ENCODE data around the gene GGT6.

DNA sequence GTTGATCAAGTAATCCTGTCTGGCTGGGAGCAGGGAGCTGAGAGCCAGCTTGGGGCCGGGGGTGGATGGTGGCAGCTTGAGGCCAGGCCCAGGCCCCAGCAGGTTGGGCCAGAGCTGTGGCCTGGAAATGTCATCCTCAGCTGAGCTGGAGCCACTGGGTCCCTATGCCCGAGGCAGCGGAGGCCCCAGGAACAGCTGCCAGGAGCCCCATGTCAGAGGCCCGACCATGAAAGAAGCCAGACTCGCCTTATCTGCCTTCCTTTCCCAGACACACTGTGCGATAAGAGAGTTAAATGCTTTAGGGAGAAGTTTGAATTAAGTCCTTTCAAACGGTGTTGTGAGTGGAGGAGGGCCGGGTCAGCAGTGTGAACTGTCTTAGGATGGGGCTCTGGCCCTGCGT, 27.4 kb upstream of the GGT6 start:
- TF ChIP-seq, protein P1, sequence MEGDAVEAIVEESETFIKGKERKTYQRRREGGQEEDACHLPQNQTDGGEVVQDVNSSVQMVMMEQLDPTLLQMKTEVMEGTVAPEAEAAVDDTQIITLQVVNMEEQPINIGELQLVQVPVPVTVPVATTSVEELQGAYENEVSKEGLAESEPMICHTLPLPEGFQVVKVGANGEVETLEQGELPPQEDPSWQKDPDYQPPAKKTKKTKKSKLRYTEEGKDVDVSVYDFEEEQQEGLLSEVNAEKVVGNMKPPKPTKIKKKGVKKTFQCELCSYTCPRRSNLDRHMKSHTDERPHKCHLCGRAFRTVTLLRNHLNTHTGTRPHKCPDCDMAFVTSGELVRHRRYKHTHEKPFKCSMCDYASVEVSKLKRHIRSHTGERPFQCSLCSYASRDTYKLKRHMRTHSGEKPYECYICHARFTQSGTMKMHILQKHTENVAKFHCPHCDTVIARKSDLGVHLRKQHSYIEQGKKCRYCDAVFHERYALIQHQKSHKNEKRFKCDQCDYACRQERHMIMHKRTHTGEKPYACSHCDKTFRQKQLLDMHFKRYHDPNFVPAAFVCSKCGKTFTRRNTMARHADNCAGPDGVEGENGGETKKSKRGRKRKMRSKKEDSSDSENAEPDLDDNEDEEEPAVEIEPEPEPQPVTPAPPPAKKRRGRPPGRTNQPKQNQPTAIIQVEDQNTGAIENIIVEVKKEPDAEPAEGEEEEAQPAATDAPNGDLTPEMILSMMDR (IDR thresholded peaks at IDR 0.05), result no peak
- TF ChIP-seq, protein P2, sequence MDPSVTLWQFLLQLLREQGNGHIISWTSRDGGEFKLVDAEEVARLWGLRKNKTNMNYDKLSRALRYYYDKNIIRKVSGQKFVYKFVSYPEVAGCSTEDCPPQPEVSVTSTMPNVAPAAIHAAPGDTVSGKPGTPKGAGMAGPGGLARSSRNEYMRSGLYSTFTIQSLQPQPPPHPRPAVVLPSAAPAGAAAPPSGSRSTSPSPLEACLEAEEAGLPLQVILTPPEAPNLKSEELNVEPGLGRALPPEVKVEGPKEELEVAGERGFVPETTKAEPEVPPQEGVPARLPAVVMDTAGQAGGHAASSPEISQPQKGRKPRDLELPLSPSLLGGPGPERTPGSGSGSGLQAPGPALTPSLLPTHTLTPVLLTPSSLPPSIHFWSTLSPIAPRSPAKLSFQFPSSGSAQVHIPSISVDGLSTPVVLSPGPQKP (IDR thresholded peaks at IDR 0.05; ENCODE audit: low read depth, low read length), result no peak
- TF ChIP-seq HOXA7 (CRISPR knock-in tag; IDR thresholded peaks at IDR 0.05) (no peak), ZC3H11A (IDR thresholded peaks at IDR 0.05) (no peak), POLR2A (IDR thresholded peaks at IDR 0.05; ENCODE audit: low read length) (no peak), POLR2AphosphoS2 (conservative IDR thresholded peaks at IDR 0.05; ENCODE audit: low read length) (no peak), SREBF2 (IDR thresholded peaks at IDR 0.05) (no peak), KDM1A (IDR thresholded peaks at IDR 0.05; ENCODE audit: low read depth) (no peak)
